B cell (primary cell): ENCODE results near the gene CFAP20DC. TPM values are rescaled to one million over a fixed set of nuclear protein-coding genes. Genes with fewer than 3 reads are reported as not detected.

Source experiments
- ATAC-seq: fragments of 200-7000 bp; cut with Tn5 transposase; one replicate; pipeline ENCODE4 v1.10.0; 2021; ENCODE audit warnings: low read depth, mild to moderate bottlenecking, moderate number of reproducible peaks, moderate library complexity
- CTCF ChIA-PET: fragments of 350-600 bp; sonication (Branson Sonifier 250); formaldehyde crosslinking; loops from one replicate; lab custom pipeline; 2021; ENCODE audit warnings: antibody characterized with exemption, inconsistent platforms; lab: Charles Lee
- POLR2A ChIA-PET: fragments of 350-600 bp; sonication (Branson Sonifier 250); formaldehyde crosslinking; loops from one replicate; lab custom pipeline; 2021; ENCODE audit warnings: antibody characterized with exemption; lab: Charles Lee
- DNase-seq: peaks from one replicate; pipeline ENCODE4 v3.0.0; 2013
- H2AFZ ChIP-seq: 2 replicates; pipeline ENCODE4 v1.6.1; 2012; ENCODE audit warnings: mild to moderate bottlenecking, low read depth, low read length; ENCODE audit not compliant: insufficient read depth, poor library complexity, severe bottlenecking
- H3K27ac ChIP-seq, 2 donors: 1 replicate in 1 of 2; 2 replicates in 1 of 2; pipeline ENCODE4 v1.5.1; 2012 to 2013; ENCODE audit warnings: low read length in 2 of 2, mild to moderate bottlenecking in 2 of 2, moderate library complexity in 1 of 2
- H3K27me3 ChIP-seq, 4 experiments: fragments of 200-600 bp in 1 of 4; sonication (generic) in 1 of 4; replicated peaks in 1 of 4; 1 replicate in 2 of 4; 2 replicates in 2 of 4; pipeline versions ENCODE4 v1.6.1 to v1.7.0; 2013 to 2016; ENCODE audit warnings: low read length in 3 of 4, mild to moderate bottlenecking in 2 of 4, mixed read lengths in 1 of 4, moderate library complexity in 1 of 4; ENCODE audit not compliant: insufficient read depth in 4 of 4, control insufficient read depth in 3 of 4; ENCODE audit errors: control extremely low read depth in 1 of 4
- H3K36me3 ChIP-seq, 2 experiments: replicated peaks in 1 of 2; 1 replicate in 1 of 2; 2 replicates in 1 of 2; pipeline versions ENCODE4 v1.6.1 to v1.7.1; 2013; ENCODE audit warnings: low read length in 1 of 2; ENCODE audit not compliant: insufficient read depth in 2 of 2, control insufficient read depth in 1 of 2; ENCODE audit errors: control extremely low read depth in 1 of 2, extremely low read depth in 1 of 2
- H3K4me1 ChIP-seq, 2 donors: fragments of 200-600 bp in 1 of 2; sonication (generic) in 1 of 2; 1 replicate in 1 of 2; 2 replicates in 1 of 2; pipeline versions ENCODE4 v1.5.1 to v1.6.1; 2013 to 2017; ENCODE audit warnings: low read length in 2 of 2; ENCODE audit not compliant: control insufficient read depth in 2 of 2, insufficient read depth in 2 of 2
- H3K4me2 ChIP-seq: replicated peaks from 2 replicates; pipeline ENCODE3; 2012; ENCODE audit warnings: mild to moderate bottlenecking, low read depth, low read length; ENCODE audit not compliant: poor library complexity, severe bottlenecking
- H3K4me3 ChIP-seq, 5 experiments: fragments of 200-600 bp in 1 of 5; sonication (generic) in 1 of 5; 1 replicate in 3 of 5; 2 replicates in 2 of 5; pipeline versions ENCODE4 v1.5.1 to v1.7.0; 2011 to 2016; ENCODE audit warnings: low read length in 4 of 5, mild to moderate bottlenecking in 4 of 5, low read depth in 2 of 5, control low read depth in 1 of 5, moderate library complexity in 1 of 5; ENCODE audit not compliant: insufficient read depth in 1 of 5; ENCODE audit errors: control extremely low read depth in 1 of 5, extremely low read depth in 1 of 5
- H3K79me2 ChIP-seq: fragments of 200-600 bp; sonication (generic); one replicate; pipeline ENCODE4 v1.6.0; 2016; ENCODE audit warnings: low read length; ENCODE audit not compliant: control insufficient read depth, insufficient read depth
- H3K9ac ChIP-seq: fragments of 200-600 bp; sonication (generic); 2 replicates; pipeline ENCODE4 v1.6.1; 2017; ENCODE audit warnings: mild to moderate bottlenecking, low read length, moderate library complexity
- H3K9me3 ChIP-seq, 3 donors: one replicate each; pipeline versions ENCODE4 v1.6.1 to v1.7.1; 2013; ENCODE audit warnings: low read length in 2 of 3; ENCODE audit not compliant: control insufficient read depth in 2 of 3, insufficient read depth in 1 of 3; ENCODE audit errors: control extremely low read depth in 1 of 3
- H4K20me1 ChIP-seq: 2 replicates; pipeline ENCODE4 v1.6.0; 2012; ENCODE audit warnings: mild to moderate bottlenecking, low read length; ENCODE audit not compliant: insufficient read depth, control insufficient read depth, poor library complexity, severe bottlenecking
- H3K27ac Mint-ChIP-seq: one replicate; pipeline ENCODE4 v1.8.0; 2021; ENCODE audit warnings: mixed read lengths
- H3K27me3 Mint-ChIP-seq: one replicate; pipeline ENCODE4 v1.8.0; 2021; ENCODE audit warnings: mixed read lengths
- H3K4me1 Mint-ChIP-seq: one replicate; pipeline ENCODE4 v1.8.0; 2021; ENCODE audit warnings: mixed read lengths
- H3K4me3 Mint-ChIP-seq: one replicate; pipeline ENCODE4 v1.8.0; 2021; ENCODE audit warnings: mixed read lengths
- H3K9me3 Mint-ChIP-seq: one replicate; pipeline ENCODE4 v1.8.0; 2022; ENCODE audit warnings: mixed read lengths; ENCODE audit not compliant: insufficient read depth
- EZH2 ChIP-seq: IDR thresholded peaks from 2 replicates; pipeline ENCODE4 v1.6.1; 2012; ENCODE audit warnings: borderline replicate concordance, low read depth, mild to moderate bottlenecking, moderate library complexity, low read length; ENCODE audit not compliant: insufficient read depth, poor library complexity, severe bottlenecking
- WGBS: methylation state at CpG from one replicate; pipeline ENCODE4 v1.1.5; 2013; ENCODE audit warnings: missing lambda C conversion rate; ENCODE audit not compliant: insufficient coverage; 5-methylcytosine and 5-hydroxymethylcytosine counted together
- intact Hi-C: fragments of 100-400 bp; cut with micrococcal nuclease; formaldehyde crosslinking; loops from one replicate; pipeline ENCODE4 v1.10.0; 2022
- polyA plus RNA-seq: library from polyadenylated mRNA; depleted of rRNA; stranded (reverse); fragments of >200 nt; gene quantifications from 2 replicates; pipeline ENCODE4 v1.2.3, GENCODE V29; 2012
- total RNA-seq, 2 donors: library from RNA; stranded (reverse); fragments of 120-200 nt in 1 of 2; gene quantifications; 1 replicate in 1 of 2; 2 replicates in 1 of 2; pipeline versions ENCODE4 v1.2.3 to v1.2.4, GENCODE V29; 2013 to 2022
- TF ChIP-seq, protein P1 (sequence below): fragments of 200-600 bp; IDR thresholded peaks from one replicate; pipeline ENCODE4 v1.8.0; 2022; ENCODE audit warnings: antibody characterized with exemption, mild to moderate bottlenecking

The CFAP20DC gene
- total and polyA plus RNA-seq, 2 donors (not counting 1 experiment from before 2014, with no cell fraction given) = 0.27 to 1.2 TPM

DNA sequence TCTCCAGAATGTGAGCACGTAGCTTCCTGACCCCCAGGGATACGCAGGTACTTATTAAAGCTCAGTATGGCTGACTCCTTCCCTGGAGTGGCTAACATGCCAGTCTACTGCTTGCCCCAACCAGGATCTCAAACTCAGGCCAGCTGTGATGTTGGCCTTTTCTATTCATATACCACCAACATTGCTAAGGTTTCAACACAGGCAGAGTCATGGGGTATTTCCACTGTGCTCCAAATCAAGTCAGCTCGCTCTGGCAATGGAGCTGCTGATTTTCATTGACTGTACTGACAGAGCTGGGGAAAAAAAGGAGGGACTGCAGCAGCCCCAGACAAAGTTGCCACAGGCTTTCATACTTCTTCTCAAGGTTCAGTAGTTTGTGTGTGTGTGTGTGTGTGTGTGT, 87.0 kb downstream of the CFAP20DC start:
- POLR2A ChIA-PET = no interaction called here
- Histone ChIP-seq H3K4me1 (no peaks in the 10 kb centered on the region), H4K20me1 (no peaks in the 10 kb centered on the region), H3K4me3 (no peak overlapping the region), H3K36me3 (no peaks in the 10 kb centered on the region), H3K9ac (no peak overlapping the region), H3K4me2 (no peak overlapping the region), H3K27me3 (no peaks in the 10 kb centered on the region), H3K27ac (no peak overlapping the region), H3K9me3 (no peaks in the 10 kb centered on the region), H2AFZ (no peak overlapping the region), H3K79me2 (no peaks in the 10 kb centered on the region)
- intact Hi-C loops = no loop called here
- 97% methylated on average over 2 of the region's 3 CpGs for WGBS
- peaks cover 4% of the 10 kb centered on the region for H3K4me1 Mint-ChIP-seq
- TF ChIP-seq EZH2 = no peak
- TF ChIP-seq, protein P1, sequence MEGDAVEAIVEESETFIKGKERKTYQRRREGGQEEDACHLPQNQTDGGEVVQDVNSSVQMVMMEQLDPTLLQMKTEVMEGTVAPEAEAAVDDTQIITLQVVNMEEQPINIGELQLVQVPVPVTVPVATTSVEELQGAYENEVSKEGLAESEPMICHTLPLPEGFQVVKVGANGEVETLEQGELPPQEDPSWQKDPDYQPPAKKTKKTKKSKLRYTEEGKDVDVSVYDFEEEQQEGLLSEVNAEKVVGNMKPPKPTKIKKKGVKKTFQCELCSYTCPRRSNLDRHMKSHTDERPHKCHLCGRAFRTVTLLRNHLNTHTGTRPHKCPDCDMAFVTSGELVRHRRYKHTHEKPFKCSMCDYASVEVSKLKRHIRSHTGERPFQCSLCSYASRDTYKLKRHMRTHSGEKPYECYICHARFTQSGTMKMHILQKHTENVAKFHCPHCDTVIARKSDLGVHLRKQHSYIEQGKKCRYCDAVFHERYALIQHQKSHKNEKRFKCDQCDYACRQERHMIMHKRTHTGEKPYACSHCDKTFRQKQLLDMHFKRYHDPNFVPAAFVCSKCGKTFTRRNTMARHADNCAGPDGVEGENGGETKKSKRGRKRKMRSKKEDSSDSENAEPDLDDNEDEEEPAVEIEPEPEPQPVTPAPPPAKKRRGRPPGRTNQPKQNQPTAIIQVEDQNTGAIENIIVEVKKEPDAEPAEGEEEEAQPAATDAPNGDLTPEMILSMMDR = no peak
- peaks cover 2% of the 10 kb centered on the region for H3K9me3 Mint-ChIP-seq
- no peak overlapping the region for H3K4me3 Mint-ChIP-seq
- no peak for DNase-seq
- ATAC-seq = no peak
- H3K27me3 Mint-ChIP-seq = no peaks in the 10 kb centered on the region
- CTCF ChIA-PET = no interaction called here
- no peak overlapping the region for H3K27ac Mint-ChIP-seq

DNA sequence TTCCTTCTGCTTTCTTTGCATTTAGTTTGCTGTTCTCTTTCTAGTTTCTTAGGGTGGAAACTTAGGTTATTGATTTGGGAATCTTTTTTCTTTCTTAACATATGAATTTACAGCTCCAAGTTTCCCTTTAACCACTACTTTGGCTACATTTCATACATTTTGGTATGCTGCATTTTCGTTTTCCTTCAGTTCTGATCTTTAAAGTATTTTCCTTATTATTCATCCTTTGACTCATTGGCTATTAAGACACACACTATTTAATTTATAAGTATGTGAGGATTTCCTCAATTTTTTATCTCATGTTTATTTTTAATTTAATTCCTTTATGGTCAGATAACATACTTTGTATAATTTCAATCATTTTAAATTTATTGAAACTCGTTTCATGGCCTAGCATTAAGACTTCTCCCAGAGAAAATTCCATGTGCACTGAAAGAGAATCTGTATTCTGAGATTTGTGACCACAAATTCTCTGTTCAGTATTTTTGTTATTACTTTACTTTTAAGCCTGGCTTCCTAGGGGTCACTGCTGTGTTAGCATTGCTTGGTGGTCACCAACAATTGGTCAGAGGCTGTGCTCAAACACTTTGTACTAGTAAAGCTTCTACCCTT, 87.7 kb downstream of the CFAP20DC start:
- Histone ChIP-seq H3K79me2 (no peaks in the 10 kb centered on the region), H3K4me3 (no peak overlapping the region), H3K27me3 (no peaks in the 10 kb centered on the region), H3K4me2 (no peak overlapping the region), H2AFZ (no peak overlapping the region), H3K4me1 (no peaks in the 10 kb centered on the region), H3K36me3 (no peaks in the 10 kb centered on the region), H3K27ac (no peak overlapping the region), H4K20me1 (no peaks in the 10 kb centered on the region), H3K9ac (no peak overlapping the region), H3K9me3 (no peaks in the 10 kb centered on the region)
- ChIA-PET CTCF (no interaction called here), POLR2A (no interaction called here)
- ATAC-seq (no peak), DNase-seq (no peak)
- H3K27ac Mint-ChIP-seq = no peak overlapping the region
- no CpG with 5 or more reads among the region's 2 CpGs for WGBS
- intact Hi-C loops = no loop called here
- H3K9me3 Mint-ChIP-seq = peaks cover 2% of the 10 kb centered on the region
- H3K4me3 Mint-ChIP-seq = no peak overlapping the region
- H3K27me3 Mint-ChIP-seq = no peaks in the 10 kb centered on the region
- TF ChIP-seq, protein P1 = no peak
- no peak for TF ChIP-seq EZH2
- H3K4me1 Mint-ChIP-seq = peaks cover 4% of the 10 kb centered on the region
